ENCODE results near the gene BRD4.

BRD4 gene

GRCh38 chr19:15248648-15249527 is 83.5 kb downstream of the BRD4 start:
- DNase-seq (ENCODE audit: low read depth), result no peak

- DNase-seq (ENCODE audit: low read depth), result no peak
These were observed 84.2 kb downstream of the BRD4 start for GRCh38 chr19:15248106-15248505.

DNA sequence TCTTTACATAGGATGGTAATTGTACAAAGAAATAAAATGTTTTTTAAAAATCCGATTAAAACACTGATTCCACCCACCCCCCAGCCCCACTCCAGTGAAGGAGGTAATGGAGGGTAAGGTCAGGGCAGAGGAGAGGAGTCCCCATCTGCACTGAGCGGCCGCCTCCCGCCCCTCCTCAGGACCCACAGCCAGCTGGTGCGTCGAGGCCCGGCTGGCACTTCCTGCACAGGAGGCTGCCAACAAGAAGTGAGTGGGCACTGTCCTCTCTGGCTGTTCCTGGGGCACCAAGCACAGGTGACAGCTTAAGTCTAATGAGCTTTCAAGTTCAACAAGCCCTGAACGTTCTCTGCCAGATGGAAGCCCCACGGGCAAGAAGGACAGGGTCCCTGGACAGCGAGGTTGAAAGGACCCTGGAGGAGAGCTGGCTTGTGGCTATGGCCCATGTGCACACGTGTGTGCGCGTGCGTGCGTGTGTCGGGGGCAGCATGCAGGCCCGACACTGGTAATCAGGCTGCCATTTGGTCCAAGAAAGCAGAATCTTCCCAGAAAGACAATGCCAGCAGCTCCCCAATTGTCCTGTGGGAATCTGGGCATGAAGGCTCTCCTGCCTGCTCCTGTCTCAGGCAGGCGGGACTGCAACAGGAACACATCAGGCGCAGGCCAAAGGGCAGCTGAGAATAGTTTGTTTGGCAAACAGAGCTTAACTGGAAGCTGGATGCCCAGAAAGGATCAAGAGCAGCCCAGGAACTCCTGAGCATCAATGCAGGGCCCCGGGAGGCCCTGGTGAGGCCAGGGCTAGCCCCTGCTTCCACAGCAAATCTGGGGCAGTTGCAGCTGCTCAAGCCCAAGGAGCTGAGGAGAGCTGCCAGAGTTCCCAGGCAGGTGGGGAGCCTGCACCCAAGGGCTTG is 85.0 kb downstream of the BRD4 start:
- DNase-seq (ENCODE audit: low read depth), result no peak

DNA sequence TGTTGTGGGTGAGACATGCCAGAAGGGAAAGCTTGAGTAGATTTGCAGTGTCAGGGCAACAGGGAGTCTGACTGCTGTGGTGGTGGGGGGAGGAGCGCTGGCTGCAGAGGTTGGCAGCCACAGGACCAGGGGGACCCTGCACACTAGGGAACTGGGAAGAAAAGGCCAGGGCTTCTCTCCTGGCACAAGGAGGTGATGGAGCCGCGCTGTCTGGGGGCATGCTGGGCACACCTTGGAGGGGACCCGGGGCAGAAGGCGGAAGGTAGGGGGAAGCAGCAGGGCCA is 86.2 kb downstream of the BRD4 start:
- DNase-seq (ENCODE audit: low read depth), result no peak

DNA sequence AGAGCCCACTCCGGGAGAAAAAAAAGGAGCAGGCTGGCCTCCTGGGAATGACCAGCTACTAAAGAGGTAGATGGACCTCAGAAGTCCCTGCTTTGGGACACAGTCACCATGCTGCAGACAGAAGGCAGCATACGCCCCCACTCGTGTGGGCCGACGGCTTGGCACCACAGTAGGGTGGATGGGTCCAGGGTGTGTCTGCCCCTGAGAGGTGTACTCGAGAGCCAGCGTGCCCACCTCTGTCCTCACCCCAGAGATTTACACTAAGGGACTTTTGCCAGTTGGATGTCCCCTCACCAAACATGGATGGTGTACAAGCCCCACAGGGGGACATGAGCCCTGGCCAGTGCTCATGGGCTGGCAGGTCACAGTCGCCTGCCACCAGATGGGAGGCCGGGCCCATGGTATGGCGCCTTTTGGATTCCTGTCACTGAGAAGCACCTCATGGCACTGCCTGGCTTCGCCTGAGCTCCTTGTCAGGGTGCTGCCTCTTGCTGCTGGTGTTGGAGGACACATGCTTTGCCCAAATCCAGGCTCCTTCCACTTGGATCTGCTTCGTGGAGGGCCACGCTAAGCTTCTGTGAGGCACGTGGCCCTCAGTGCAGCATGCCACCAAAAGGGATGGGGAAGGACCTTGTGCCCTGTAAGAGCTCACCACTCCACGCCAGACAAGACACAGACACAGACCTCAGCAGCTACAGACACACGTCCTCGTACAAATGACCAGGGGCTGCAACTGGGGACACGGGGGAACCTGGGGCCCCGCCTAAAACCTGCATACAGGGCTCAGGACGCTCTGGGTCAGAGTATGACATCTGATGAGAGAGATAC is 86.8 kb downstream of the BRD4 start:
- DNase-seq (ENCODE audit: low read depth), result no peak

DNA sequence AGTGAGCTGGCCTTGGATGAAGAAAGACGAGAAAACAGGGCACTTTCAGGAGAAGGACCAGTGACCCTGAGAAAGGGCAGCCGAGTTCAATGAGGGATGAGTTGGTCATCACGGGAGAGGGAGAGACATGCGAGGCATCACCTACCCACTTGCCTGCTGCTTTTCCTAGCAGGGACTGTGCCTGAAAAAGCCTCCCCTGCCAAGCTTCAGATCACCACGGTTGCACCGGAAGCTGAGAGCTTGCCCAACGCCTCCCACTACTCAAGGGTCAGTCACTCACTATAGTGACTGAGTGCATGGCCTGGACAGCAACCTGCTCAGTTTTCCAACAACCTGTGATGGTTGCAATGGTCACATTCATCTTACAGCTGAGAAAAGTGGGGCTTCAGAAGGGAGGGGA is 87.5 kb downstream of the BRD4 start:
- DNase-seq (ENCODE audit: low read depth), result no peak

- DNase-seq (ENCODE audit: low read depth), result no peak
These were observed 88.1 kb downstream of the BRD4 start for GRCh38 chr19:15244106-15244803.

DNA sequence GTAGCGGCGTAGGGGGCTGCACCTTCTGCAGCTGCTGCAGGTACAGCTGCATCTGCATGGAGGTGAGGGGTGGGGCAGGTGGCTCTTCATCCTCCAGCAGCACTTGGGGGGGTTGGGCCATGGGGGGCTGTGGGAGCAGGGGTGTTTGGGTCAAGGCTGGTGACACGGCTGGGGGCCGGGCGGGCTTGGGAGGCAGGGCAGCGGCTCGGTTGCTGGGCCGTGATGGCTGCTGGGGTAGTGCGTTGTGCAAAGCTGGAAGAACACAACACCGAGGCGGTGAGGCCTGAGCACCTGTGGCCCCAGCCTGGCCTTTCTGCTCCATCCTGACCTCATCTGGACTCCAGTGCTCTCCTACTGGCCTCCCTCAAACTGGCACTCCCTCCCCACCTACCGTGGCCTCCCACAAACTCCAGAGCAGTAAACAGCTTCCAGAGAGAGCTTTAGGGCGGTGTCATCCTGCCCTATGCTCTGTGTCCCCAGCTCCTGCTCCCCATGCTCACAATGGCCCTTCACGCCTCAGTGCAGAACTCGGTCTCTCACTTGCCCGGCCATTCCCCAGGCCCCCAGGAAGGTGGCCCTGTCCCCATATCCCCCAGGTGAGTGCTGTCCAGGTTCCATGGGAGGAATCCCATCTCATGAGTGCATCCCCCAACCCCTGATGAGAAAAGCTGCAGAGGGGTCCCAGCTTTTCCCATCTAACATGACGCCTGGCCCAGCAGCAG is 88.9 kb downstream of the BRD4 start:
- DNase-seq (ENCODE audit: low read depth), result no peak

DNA sequence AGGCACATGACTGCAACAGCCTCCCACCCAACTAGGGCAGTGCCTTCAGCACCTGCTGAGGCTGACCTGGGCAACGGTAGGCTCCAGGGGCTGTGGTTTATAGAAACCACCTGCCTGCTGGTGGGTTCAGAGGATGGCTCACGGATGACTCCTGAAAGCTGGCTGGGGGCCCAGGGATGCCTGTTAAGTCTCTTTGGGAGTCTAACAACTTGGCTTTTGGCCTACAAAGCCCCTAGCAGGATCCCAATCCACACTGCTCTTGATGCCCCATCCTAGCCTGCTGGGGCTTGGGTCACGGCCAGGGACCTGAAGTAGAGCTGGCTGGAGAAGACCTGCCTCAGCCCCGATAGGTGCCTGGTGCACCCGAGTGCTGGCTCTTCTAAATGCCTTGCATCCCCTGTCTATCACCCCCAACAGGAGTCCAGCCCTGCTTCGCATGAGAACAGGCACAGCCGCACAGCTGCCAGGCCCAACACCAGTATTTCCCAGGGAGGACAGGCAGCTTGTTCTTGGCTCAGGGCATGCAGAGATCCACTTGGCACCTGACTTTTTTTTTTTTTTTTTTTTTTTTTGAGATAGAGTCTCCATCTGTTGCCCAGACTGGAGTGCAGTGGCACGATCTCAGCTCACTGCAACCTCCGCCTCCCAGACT is 91.0 kb downstream of the BRD4 start:
- DNase-seq (ENCODE audit: low read depth), result no peak

DNA sequence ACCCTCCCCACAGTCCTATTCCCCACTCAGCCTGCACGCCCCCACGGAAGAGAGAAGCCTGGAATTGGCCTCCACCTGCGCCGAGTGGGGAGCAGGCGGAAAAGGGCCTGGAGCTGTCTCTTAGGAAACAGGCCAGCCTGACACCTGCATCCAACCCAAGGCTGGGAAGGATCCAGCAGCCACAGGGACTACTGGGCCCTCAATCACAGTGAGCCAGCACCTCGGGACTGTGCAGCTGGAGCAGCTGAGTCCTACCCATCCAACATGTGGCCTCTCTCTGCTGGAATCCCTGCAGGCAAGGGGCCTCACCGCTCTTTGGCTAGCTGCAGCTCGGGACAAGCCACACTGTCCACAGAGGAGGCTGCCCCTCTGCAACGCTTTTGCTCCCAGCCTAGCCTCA is 91.8 kb downstream of the BRD4 start:
- no peak for DNase-seq (ENCODE audit: low read depth)

DNA sequence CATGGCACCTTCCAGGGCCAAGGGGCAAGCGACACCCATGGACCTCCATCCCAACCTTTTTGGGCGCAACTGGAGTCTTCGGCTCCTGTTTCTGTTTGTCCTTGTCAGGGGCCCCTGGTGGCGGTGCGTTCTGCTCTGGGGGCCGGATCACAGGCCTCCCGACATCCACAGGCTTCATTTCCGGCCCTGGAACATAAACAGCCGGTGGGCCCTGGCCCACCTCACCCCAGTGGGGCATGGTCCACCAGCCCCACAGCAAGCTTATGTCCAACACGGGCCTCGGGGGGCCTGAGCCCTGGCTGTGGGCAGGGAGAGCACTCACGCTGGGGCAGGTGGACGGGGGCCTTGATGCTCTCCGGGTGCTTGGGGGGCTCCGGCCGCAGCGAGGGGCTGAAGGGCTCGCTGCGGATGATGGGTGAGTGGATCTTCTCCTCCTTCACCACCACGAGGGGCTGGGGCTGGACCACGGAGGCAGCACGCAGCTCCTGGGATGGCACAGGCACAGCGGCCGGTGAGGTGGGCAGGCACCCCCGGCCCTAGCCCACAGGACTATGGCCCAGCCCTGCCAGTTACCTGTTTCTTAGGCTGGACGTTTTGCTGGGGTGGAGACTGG is 92.9 kb downstream of the BRD4 start:
- DNase-seq (ENCODE audit: low read depth), result no peak

DNA sequence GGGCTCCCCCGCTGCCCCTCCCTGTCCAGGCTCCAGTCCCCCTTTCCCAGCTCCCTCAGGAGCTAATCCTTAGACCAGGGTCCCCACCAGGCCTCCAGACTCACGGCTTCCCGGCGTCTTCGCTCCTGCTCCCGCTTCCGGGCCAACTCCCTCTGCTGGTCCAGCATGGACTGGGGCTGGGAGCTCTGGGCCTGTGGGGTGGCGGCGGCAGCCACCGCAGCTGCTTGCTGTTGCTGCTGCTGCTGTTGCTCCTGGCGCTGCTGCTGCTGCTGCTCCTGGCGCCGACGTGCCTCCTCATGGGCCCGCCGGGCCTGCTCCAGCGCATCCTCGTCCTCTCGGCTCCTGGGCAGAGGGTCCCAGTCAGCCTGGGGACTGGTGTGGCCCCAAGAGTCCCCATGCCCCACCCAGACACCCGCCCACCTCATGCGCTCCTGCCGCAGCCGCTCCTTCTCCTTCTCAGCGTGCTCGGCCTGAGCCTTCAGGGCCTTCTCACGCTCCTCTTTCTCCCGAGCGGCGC is 93.6 kb downstream of the BRD4 start:
- DNase-seq (ENCODE audit: low read depth), result no peak

DNA sequence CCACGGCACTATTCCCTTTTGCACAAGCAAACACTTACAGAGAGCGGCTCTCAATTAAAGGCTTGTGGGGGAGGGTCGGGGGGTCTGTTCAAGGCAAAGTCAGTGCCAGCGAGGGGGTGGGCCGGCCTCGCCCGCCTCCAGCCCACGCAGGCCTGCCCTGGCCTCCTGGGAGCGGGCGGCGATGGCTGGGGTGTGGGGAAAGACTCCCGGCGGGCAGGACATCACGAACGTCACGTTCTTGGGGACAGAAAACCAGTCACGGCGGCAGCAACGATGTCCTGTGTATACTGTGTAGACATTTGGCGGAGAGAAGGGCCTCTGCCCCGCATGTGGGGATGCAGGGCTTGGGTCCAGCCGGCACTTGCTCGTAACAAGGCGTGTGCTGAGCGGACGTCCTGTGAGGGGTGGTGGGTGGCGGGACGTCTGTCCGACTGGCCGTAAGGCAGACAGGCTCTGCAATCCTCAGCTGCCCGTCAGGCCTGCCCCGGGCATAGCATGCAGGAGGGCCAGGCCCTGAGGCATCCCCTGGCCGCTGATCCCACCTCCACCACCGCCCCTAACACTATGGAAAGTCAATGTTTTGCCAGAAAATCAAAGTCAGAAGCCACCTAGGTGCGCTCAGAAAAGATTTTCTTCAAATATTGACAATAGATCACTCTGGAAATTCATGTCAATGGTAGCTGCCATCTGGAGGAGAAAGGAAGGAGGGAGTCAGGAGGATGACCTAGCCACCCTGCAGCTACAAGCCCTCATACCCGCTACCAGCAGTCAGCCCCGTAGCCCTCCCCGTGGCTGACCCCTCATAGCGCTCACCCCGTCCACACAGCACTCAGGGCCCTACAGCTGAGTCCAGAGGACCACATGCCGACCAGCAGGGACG is 94.3 kb downstream of the BRD4 start:
- DNase-seq (ENCODE audit: low read depth), result no peak

GRCh38 chr19:15236886-15237285 is 95.5 kb downstream of the BRD4 start:
- DNase-seq (ENCODE audit: low read depth), result no peak

DNA sequence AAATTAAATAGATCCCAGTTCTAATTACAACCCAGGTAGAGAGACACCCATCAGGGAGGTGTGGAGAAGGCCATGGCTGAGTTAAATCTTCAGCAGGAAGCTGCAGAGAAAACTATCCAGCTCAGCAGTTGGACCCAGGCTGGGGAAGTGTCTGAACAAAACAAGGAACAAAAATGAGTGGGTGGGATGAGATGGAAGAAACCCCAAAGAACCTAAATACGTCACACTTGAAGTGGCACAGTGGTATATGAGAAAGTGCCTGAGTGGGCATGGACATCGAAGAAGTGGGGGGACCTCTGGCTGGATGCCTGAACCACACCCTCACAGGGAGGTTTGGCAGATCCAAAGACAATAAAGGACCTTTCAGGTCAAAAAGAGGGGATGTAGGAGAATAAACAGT is 96.6 kb downstream of the BRD4 start:
- no peak for DNase-seq (ENCODE audit: low read depth)

- no peak for DNase-seq (ENCODE audit: low read depth)
These were observed 97.8 kb downstream of the BRD4 start for GRCh38 chr19:15234431-15235130.

GRCh38 chr19:15231271-15231670 is 101.1 kb downstream of the BRD4 start:
- DNase-seq (ENCODE audit: low read depth), result no peak

DNA sequence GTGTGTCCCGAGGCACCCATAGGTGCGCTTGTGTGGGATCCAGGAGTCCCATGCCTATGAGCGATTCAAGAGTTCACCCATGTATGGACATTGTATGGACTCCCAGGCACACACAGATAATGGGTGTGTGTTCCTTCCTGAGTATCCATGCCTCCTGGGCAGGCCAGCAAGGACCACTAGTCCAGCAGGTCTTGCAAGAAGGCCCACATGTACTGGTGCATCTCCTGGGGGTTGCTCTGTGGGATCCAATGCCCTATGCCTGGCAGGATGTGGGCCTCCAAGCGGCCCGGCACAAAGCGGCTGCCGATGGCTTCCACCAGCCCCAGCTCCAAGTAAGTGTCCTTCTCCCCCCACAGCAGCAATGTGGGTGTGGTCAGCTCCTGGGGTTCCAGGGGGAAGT is 105.1 kb downstream of the BRD4 start:
- no peak for DNase-seq (ENCODE audit: low read depth)
